ENCODE results near the gene TBX4.

- no peak for TF ChIP-seq CTCF (IDR thresholded peaks at IDR 0.05 in 4 of 5, conservative IDR thresholded peaks at IDR 0.05 in 1 of 5)
- no peak for TF ChIP-seq POLR2A (IDR thresholded peaks at IDR 0.05)
These were observed 30.0 kb upstream of the TBX4 start for GRCh38 chr17:61422116-61422799.

All from gastrocnemius medialis (tissue), 4 donors.